HG03196 (cell line): ENCODE data around the gene ADAMTS17.

ENCODE experiments used
- ATAC-seq: cut with Tn5 transposase; IDR thresholded peaks from one replicate; pipeline ENCODE4 v1.9.1; 2021; ENCODE audit not compliant: unreplicated experiment

The ADAMTS17 gene

DNA sequence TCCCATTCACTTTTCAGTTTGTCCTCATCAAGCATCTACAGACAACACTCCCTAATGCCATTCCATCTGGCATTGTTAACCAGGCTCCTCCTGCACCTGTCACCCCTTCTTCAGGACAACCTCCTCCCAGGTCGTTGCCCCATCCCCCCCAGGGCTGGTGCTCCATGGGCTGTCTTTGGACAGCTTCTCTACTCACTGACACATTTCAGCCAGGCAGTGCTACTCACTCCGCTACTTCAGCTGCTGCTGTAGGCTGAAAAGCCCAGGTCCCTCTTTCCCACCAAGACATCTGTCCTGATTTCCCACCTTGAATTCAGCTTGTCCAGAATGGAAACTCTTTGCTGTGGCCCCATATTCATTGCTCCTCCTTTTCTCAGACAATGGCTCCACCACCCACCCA lies 61.9 kb downstream of the ADAMTS17 start:
- ATAC-seq = no peak

GRCh38 chr15:100279446-100279845 lies 62.3 kb downstream of the ADAMTS17 start:
- ATAC-seq = no peak

DNA sequence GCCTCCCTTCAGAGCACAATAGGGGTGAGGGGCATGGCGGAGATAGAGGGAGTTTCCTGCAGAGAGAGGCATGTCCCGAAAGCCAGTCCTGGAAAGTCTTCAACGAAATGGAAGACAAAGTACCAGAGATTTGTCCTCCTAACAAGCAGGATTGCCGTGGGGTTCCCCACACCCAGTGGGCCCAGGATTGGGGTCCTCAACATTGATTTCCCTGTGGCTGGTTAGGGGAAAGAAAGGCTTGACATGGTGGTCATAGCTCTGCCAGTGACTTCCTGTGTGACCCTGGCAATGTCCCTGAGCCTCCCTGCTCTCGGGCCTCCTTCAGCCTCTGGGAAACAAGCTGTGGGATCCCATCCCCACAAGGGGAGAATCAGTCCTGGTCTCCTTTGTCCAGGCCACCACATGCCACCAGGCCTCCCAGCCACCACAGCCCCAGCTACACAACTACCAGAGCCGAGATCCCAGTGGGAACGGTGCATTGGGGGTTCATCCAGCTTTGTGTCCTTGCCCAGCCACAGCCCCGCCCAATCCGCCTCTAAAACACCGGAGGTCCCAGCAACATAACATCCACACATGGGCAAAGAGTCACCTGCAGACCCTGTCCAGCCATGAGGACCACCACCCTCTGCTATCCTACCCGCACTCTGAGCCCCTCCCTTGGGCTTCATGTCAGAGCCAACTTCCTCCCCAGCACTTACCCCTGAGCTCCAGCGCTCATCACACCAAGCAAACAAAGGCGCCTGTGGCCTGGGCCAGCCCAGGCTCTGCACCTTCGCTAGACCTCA lies 63.0 kb downstream of the ADAMTS17 start:
- ATAC-seq = no peak

DNA sequence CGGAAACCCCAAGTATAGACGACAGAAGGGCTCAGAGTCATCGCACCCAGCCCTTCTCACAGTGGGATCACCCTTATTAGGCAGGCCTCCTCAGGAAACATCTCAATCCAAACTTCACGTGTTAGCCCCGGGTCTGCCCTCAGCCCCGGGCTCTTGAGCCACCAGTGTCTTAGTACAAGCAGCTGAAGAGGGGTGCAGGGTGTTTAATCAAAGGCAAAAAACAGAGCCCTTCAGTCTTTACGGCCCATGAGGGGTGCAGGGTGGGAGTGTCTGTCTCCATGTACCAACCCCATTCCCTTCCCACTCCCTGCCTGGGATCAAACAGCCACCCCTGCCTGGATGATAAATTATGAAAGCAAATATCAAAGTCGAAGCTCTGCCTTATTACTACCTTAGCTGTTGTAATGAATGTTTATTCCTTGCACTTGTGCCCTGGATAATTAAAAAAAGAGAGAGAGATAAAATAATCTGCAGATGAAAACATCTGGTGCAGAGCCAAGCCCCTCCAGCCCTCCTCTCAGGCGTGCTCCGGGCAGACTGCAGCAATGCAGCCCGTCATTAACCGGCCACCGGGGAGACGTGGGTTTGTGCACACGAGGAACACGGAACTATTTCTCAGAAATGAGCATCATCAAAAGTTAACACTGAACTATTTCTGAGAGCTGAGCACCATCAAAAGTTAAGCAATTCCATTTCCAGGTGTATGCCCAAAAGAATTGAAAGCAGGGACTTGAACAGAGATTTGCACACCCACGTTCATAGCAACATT lies 64.5 kb downstream of the ADAMTS17 start:
- no peak for ATAC-seq

DNA sequence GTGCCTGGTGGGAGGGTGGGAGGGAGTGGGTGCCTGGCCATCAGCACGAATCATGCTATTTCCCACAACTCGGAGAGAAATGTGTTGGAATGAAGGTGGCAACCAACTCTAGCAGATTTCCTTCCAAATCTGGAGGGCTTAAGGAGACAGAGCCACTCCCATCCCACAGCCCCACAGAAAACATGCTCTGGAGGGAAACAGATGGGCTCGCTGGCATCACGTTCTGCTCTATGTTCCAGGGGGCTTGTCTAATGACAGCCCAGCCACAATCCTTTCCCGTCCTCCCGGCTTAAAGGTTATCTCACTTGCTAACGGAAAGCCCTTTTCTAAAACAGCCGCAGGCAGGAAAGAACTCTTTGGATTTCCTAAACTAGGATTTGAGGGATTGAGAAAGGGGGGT lies 65.3 kb downstream of the ADAMTS17 start:
- ATAC-seq = no peak

- ATAC-seq = no peak
These were observed 66.1 kb downstream of the ADAMTS17 start for GRCh38 chr15:100275641-100276040.

DNA sequence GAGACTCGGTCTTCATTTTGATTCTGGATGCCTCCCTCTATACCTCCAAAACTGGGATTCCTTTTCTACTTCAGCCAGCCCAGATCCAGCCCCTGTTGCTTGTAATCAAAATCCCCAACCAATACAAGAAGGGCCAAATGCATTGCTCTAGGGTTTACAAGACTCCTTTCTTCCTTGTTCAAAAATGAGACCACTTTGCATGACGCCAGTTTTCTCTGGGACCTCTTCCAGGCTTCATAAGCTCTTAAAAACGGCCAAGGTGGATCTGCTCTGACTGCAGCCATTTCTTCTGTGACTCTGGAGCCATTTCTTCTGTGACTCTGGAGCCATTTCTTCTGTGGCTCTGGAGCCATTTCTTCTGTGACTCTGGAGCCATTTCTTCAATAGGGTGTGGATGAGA lies 71.9 kb downstream of the ADAMTS17 start:
- ATAC-seq = no peak

GRCh38 chr15:100266166-100266565 lies 75.6 kb downstream of the ADAMTS17 start:
- ATAC-seq = no peak

DNA sequence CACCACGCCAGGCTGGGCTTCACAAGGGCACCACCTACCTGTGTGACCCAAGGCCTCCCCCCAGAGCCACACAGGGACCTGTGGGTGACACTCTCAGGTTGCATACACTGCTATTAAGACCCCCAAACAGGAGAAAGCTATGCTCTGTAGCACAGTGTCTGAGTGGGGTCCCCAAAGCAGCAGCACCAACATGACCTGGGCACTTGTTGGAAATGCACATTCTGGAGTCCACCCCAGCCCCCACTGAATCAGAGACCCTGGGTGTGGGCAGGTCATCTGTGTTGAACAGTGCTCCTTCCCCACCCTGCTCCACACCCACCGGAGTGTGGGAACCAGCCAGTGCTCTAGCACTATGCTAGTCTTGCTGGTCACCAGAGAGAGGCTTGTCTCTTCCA lies 76.1 kb downstream of the ADAMTS17 start:
- no peak for ATAC-seq

- no peak for ATAC-seq
These were observed 76.7 kb downstream of the ADAMTS17 start for GRCh38 chr15:100264994-100265640.

DNA sequence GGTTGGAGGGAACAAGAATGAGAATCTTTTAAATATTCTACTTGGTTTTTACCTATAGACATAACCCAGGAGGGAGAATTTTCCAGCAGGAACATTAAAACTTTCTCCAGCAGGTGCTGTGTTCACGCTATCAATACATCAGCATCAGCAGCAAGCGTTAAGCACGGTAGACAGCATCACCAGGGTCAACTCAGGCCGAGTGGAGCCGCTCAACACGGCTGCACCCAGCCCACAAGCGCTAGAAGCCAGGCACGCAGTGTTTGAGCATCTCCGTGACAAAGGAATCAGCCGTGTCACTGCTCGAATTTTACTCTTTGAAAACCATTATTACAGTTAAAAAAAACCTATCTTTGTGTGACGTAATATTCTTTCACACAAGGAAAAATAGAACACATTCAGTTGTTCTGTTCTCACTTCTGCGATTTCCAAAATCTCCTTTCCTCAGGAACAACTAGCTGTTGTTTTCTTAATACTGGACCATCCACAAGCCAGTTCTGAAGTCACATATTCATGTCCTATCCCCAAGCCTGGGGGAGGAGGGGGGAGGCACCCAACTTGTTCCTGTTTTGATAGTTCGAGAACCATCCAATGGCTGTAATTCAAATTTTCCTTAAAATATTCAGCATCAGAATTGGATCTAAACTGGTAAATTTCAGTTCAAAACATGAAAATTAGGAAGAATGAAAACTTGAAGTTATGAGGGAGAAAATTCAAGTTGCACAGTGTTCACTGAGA lies 77.9 kb downstream of the ADAMTS17 start:
- no peak for ATAC-seq

DNA sequence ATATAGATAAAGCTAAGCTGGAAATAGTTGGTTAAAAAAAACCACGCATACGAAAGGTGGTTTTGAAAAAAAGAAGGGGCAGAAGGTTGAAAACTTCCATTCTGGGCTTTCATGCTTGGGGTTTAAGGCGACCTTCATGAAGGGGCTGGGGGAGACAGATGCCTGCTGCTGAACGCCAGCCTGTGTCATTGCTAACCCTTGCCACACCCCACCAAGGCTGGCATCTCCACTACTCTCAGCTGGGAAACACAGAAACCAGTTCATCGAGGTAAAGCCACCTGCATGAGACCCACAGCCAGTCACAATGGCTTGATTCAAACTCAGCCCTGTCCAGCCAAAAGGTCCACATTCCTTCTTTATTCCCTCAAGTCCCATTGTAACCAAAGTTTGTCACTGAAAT lies 78.7 kb downstream of the ADAMTS17 start:
- no peak for ATAC-seq

DNA sequence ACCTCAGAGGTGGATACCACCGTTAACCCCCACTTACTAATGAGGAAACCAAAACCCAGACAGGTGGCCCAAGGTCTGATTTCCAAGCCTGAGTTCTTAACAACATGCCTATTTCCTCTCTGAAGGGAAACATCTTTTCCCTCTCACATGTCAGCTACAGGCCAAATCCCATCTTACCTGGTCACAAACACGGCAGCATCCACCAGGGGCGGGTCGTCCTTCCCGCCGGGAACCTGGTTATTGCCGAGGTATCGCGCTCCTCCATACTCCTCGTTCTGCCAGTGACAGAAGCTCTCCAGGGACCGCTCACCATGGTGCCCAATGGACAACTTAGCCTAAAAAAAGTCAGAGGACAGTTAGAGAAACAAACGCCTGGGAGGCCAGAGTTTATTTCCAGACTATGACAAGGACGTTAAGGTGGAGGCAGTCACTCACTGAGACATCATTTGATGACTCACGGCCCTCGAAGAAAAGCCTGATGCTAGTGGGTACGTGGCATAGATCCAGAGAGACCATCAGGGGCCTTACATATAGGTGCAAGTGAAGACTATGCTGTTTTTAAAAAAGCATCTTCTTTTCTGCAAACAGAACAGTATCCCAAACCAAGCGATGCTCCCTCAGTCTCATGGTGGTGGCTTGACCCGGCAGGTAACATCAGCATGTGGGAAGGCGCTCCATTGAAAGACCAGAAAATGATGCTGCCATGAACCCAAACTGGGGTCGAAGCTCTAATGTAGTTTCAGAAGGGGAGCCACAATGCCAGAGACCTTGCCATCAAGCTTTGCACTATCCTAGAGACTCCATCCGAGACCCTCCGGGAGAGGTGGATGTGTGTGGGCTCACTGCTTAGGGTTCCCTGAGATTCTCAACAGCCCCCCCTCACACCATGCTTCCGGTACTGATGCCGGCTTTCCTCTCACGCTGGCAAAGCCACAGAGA lies 80.2 kb downstream of the ADAMTS17 start:
- ATAC-seq = no peak

GRCh38 chr15:100259266-100259665 lies 82.5 kb downstream of the ADAMTS17 start:
- no peak for ATAC-seq

GRCh38 chr15:100256970-100257650 lies 84.7 kb downstream of the ADAMTS17 start:
- no peak for ATAC-seq

DNA sequence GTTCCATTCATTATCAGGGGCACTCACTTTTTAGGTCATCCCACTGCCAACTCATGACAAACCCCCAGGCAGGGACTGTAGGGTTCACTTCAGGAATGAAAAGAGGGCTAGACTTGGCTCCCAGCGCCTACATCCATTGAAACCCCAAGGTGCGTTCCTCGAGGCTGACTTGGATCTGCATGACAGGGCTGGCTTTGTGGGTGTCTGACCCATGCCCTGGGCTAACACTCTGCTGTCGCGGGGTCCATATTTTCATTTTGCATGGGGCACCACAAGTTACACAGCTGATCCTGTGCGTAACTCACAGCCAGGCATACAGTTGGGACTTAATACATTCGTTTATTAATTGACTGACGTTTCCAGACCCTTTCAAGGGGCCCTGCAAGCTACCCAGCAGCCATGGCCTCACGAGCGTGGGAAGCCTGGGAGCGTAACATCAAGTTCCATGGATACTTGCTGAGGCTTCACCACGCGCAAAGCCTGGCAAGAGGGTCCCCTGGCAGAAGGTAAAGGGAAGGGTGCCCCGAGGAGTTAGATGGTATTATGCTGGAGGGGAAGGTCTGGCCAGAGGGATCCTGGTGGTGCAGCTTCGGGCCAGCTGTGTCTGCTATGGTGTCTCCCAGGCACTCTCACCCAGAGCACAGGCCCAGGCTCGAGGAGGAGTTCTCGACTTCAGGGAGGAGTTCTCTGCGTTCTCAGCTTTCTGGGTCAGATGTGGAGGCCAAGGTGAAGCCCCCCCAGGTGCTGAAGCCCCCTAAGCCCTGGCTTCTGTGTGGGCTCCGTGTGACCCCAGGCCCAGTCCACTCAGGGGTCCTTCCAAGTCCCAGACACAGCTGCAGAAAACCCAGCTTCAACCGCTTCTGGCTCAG lies 85.4 kb downstream of the ADAMTS17 start:
- ATAC-seq = no peak

GRCh38 chr15:100255644-100256043 lies 86.1 kb downstream of the ADAMTS17 start:
- ATAC-seq = no peak

GRCh38 chr15:100254691-100255090 lies 87.1 kb downstream of the ADAMTS17 start:
- no peak for ATAC-seq

DNA sequence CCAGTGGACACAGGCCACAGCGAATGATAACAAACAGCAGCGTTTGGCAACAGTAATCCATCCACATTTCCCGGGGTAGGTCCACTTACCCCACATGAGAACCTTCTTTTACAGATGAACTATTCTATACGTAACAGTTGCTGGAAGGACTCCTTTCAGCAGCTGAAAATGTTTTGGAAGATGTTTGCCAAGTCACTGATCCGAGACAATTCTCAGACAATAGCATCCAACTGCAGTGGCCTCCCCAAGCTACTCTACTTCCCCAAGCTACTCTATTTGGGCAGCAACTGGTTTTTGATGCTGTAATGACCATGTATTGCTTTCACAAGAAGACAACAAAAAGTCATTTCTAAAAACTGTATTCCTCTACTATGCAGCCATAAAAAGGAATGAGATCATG lies 87.5 kb downstream of the ADAMTS17 start:
- ATAC-seq = no peak
